Measurements from ENCODE around the gene CEP295NL. TPM values are rescaled to one million over a fixed set of nuclear protein-coding genes. Genes with fewer than 3 reads are reported as not detected.
"Not testable (repeated sequence)": the region's sequence is repeated elsewhere in the genome, so short reads cannot be mapped to it uniquely, and the experiment has no call there.

Gene CEP295NL
- total and polyA plus RNA-seq, 5 donors from 2014 or later = 0.25 to 1.6 (median 0.78) TPM; not detected in 2

DNA sequence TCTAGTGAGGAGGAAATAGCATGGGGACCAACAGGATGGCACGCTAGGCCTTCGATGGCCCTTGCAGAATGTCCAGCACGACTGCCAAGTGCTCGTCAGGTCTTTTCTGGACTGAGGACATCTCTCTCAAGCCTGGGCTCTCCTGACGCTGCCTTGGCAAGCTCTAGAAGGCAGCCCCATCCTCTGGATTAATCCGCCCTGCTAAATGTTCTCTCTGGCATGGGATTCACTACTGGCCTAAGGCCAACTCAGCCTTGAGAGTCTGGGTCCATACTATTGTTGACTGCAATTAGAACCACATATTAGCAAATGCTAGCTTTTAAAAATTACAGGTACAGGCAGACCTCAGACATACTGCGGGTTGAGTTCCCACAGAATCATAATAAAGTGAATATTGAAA, 2.5 kb upstream of the CEP295NL start:
- Mint-ChIP-seq H3K4me3 (no peak overlapping the region), H3K27ac (peak overlapping the region in 1 of 3 donors; percentile 12), H3K36me3 (no peaks in the 10 kb centered on the region), H3K9me3 (peaks cover 0 to 1% (median 0%) of the 10 kb centered on the region in 7 donors), H3K4me1 (peaks cover 0 to 10% (median 4%) of the 10 kb centered on the region in 4 donors), H3K27me3 (peaks cover 9% of the 10 kb centered on the region)
- Histone ChIP-seq H3K4me3 (ENCODE audit: low read depth, low read length) (no peak overlapping the region), H3K36me3 (ENCODE audit: control insufficient read depth, insufficient read depth, low read length) (no peaks in the 10 kb centered on the region), H3K9me3 (ENCODE audit: control insufficient read depth in 2 of 2, low read length in 2 of 2) (no peaks in the 10 kb centered on the region), H3K27me3 (ENCODE audit: control insufficient read depth, insufficient read depth, low read length) (no peaks in the 10 kb centered on the region), H3K27ac (ENCODE audit: insufficient read depth, low read length, poor library complexity, severe bottlenecking) (no peak overlapping the region), H3K4me1 (ENCODE audit: control insufficient read depth, insufficient read depth, low read length, poor library complexity, severe bottlenecking) (no peaks in the 10 kb centered on the region)
- no peak for DNase-seq
- no peak for ATAC-seq (ENCODE audit: low read depth in 2 of 2)

DNA sequence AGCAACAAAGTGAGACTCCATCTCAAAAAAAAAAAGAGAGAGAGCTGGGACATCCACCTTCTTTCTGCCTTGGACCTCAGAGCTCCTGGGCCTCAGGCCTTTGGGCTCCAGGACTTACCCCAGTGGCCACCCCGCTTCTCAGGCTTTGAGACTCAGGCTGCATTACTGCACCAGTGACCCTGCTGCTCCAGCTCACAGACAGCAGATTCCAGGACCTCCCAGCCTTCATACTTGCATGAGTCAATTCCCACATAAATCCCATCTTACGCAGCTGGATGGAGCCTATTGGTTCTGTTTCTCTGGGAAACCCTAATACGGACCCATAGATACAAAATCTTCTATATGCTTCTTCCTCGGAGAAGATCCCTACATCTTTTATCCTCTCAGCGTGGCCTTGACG, 2.1 kb upstream of the CEP295NL start:
- Histone ChIP-seq H3K27me3 (ENCODE audit: control insufficient read depth, insufficient read depth, low read length) (no peaks in the 10 kb centered on the region), H3K27ac (ENCODE audit: insufficient read depth, low read length, poor library complexity, severe bottlenecking) (no peak overlapping the region), H3K4me1 (ENCODE audit: control insufficient read depth, insufficient read depth, low read length, poor library complexity, severe bottlenecking) (no peaks in the 10 kb centered on the region), H3K36me3 (ENCODE audit: control insufficient read depth, insufficient read depth, low read length) (no peaks in the 10 kb centered on the region), H3K4me3 (ENCODE audit: low read depth, low read length) (no peak overlapping the region), H3K9me3 (ENCODE audit: control insufficient read depth in 2 of 2, low read length in 2 of 2) (no peaks in the 10 kb centered on the region)
- Mint-ChIP-seq H3K27me3 (peaks cover 9% of the 10 kb centered on the region), H3K36me3 (no peaks in the 10 kb centered on the region), H3K4me1 (peaks cover 0 to 8% (median 4%) of the 10 kb centered on the region in 4 donors), H3K4me3 (no peak overlapping the region), H3K9me3 (no peaks in the 10 kb centered on the region), H3K27ac (peak overlapping the region in 1 of 3 donors; percentile 12)
- ATAC-seq (ENCODE audit: low read depth in 2 of 2) = no peak
- DNase-seq = no peak

DNA sequence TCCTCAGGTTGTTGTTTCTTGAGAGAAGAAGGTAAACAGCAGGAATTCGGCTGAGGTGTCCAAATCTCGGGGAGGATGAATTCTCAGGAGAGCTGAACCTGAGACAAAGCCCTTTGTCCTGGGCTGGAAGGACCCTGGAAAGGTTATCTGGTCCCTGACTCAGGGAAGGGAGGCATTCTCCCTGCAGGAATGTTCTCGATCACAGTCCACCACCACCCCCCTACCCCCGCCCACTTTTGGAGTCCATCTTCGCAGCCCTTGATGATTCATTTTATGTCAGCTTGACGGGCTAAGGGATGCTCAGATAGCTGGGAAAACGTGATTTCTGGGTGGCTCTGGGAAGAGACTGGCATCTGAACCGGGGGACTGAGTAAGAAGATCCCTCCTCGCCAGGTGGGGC, 1.4 kb upstream of the CEP295NL start:
- Mint-ChIP-seq H3K36me3 (no peaks in the 10 kb centered on the region), H3K9me3 (no peaks in the 10 kb centered on the region), H3K4me3 (no peak overlapping the region), H3K27ac (peak overlapping the region in 2 of 3 donors; percentile 26 to 48), H3K4me1 (peaks cover 0 to 8% (median 4%) of the 10 kb centered on the region in 4 donors), H3K27me3 (peaks cover 9% of the 10 kb centered on the region)
- ATAC-seq (ENCODE audit: low read depth in 2 of 2) (no peak), DNase-seq (no peak)
- Histone ChIP-seq H3K36me3 (ENCODE audit: control insufficient read depth, insufficient read depth, low read length) (no peaks in the 10 kb centered on the region), H3K4me1 (ENCODE audit: control insufficient read depth, insufficient read depth, low read length, poor library complexity, severe bottlenecking) (no peaks in the 10 kb centered on the region), H3K27ac (ENCODE audit: insufficient read depth, low read length, poor library complexity, severe bottlenecking) (no peak overlapping the region), H3K4me3 (ENCODE audit: low read depth, low read length) (no peak overlapping the region), H3K9me3 (ENCODE audit: control insufficient read depth in 2 of 2, low read length in 2 of 2) (no peaks in the 10 kb centered on the region), H3K27me3 (ENCODE audit: control insufficient read depth, insufficient read depth, low read length) (no peaks in the 10 kb centered on the region)

DNA sequence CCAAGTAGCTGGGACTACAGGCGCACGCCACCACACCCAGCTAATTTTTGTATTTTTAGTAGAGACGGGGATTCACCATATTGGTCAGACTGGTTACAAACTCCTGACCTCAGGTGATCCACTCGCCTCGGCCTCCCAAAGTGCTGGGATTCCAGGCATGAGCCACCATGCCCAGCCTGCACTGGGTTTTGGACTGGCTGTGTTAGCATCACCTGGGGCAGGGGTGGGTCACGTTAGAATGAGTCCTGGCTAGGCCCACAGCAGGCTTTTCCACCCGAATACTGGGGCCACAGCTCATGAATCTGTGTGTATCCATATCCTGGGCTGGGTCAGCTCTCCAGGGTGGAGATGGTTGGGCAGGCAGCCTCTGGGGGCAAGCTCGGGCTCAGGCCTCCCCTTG, 770 bp downstream of the CEP295NL start:
- not testable (repeated sequence) for H3K27me3 Mint-ChIP-seq; H3K9me3 ChIP-seq (ENCODE audit: control insufficient read depth in 2 of 2, low read length in 2 of 2); ATAC-seq (ENCODE audit: low read depth in 2 of 2); H3K9me3 Mint-ChIP-seq; DNase-seq; H3K4me1 ChIP-seq (ENCODE audit: control insufficient read depth, insufficient read depth, low read length, poor library complexity, severe bottlenecking); H3K36me3 ChIP-seq (ENCODE audit: control insufficient read depth, insufficient read depth, low read length); H3K4me3 ChIP-seq (ENCODE audit: low read depth, low read length); H3K27ac ChIP-seq (ENCODE audit: insufficient read depth, low read length, poor library complexity, severe bottlenecking); H3K36me3 Mint-ChIP-seq; H3K27me3 ChIP-seq (ENCODE audit: control insufficient read depth, insufficient read depth, low read length); H3K27ac Mint-ChIP-seq; H3K4me1 Mint-ChIP-seq
- peak overlapping the region in 1 of 4 donors; percentile 51 for H3K4me3 Mint-ChIP-seq

DNA sequence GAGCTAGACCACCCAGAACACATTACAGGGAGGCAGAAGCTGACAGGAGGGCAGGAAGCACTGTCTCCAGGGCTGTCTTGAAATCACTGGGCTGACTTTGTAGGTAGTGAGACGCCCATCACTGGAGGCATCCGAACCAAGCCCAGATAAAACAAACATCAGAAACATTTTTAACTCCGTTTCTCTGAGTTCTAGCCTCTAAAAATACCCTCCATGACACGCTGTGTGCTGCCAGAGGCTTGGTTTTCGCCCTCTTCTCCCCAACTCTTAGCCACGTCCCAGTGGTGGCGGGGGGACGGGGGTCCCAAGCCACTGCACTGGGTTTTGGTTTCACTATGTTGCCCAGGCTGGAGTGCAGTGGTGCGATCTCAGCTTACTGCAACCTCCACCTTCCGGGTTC, 1.2 kb downstream of the CEP295NL start:
- H3K4me3 ChIP-seq (ENCODE audit: low read depth, low read length) = no peak overlapping the region
- Mint-ChIP-seq H3K4me3 (no peak overlapping the region), H3K36me3 (no peaks in the 10 kb centered on the region), H3K4me1 (peaks cover 0 to 8% (median 4%) of the 10 kb centered on the region in 4 donors), H3K27me3 (peaks cover 9% of the 10 kb centered on the region), H3K9me3 (no peaks in the 10 kb centered on the region), H3K27ac (no peak overlapping the region)
- H3K36me3 ChIP-seq (ENCODE audit: control insufficient read depth, insufficient read depth, low read length) = no peaks in the 10 kb centered on the region
- DNase-seq (no peak), ATAC-seq (ENCODE audit: low read depth in 2 of 2) (no peak)
- no peaks in the 10 kb centered on the region for H3K4me1 ChIP-seq (ENCODE audit: control insufficient read depth, insufficient read depth, low read length, poor library complexity, severe bottlenecking)
- H3K27ac ChIP-seq (ENCODE audit: insufficient read depth, low read length, poor library complexity, severe bottlenecking) = no peak overlapping the region
- no peaks in the 10 kb centered on the region for H3K27me3 ChIP-seq (ENCODE audit: control insufficient read depth, insufficient read depth, low read length)
- no peaks in the 10 kb centered on the region for H3K9me3 ChIP-seq (ENCODE audit: control insufficient read depth in 2 of 2, low read length in 2 of 2)

DNA sequence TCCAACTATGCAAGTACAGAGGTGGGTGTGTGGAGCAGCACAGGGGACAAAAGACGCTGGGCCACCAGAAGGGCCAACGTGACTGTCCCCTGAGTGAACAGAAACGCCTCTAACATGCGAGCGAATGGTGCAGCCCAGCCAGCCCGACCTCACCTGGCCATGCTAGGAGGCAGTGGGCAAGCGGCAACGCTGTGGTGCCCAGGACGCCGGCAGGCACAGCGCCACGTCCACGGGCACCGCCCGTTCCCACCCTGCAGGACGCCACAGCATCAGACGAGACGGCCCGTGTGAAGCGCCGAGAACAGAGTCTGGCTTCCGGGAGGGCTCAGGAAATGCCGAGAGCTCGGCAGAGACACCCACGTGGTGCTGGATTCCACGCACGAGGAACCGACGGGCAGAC, 2.2 kb downstream of the CEP295NL start:
- DNase-seq (no peak), ATAC-seq (ENCODE audit: low read depth in 2 of 2) (no peak)
- no peak overlapping the region for H3K27ac ChIP-seq (ENCODE audit: insufficient read depth, low read length, poor library complexity, severe bottlenecking)
- H3K9me3 ChIP-seq (ENCODE audit: control insufficient read depth in 2 of 2, low read length in 2 of 2) = no peaks in the 10 kb centered on the region
- no peaks in the 10 kb centered on the region for H3K36me3 ChIP-seq (ENCODE audit: control insufficient read depth, insufficient read depth, low read length)
- no peaks in the 10 kb centered on the region for H3K27me3 ChIP-seq (ENCODE audit: control insufficient read depth, insufficient read depth, low read length)
- Mint-ChIP-seq H3K9me3 (no peaks in the 10 kb centered on the region), H3K27me3 (peaks cover 14% of the 10 kb centered on the region), H3K4me3 (no peak overlapping the region), H3K36me3 (no peaks in the 10 kb centered on the region), H3K27ac (no peak overlapping the region), H3K4me1 (peaks cover 0 to 8% (median 4%) of the 10 kb centered on the region in 4 donors)
- no peaks in the 10 kb centered on the region for H3K4me1 ChIP-seq (ENCODE audit: control insufficient read depth, insufficient read depth, low read length, poor library complexity, severe bottlenecking)
- H3K4me3 ChIP-seq (ENCODE audit: low read depth, low read length) = no peak overlapping the region

DNA sequence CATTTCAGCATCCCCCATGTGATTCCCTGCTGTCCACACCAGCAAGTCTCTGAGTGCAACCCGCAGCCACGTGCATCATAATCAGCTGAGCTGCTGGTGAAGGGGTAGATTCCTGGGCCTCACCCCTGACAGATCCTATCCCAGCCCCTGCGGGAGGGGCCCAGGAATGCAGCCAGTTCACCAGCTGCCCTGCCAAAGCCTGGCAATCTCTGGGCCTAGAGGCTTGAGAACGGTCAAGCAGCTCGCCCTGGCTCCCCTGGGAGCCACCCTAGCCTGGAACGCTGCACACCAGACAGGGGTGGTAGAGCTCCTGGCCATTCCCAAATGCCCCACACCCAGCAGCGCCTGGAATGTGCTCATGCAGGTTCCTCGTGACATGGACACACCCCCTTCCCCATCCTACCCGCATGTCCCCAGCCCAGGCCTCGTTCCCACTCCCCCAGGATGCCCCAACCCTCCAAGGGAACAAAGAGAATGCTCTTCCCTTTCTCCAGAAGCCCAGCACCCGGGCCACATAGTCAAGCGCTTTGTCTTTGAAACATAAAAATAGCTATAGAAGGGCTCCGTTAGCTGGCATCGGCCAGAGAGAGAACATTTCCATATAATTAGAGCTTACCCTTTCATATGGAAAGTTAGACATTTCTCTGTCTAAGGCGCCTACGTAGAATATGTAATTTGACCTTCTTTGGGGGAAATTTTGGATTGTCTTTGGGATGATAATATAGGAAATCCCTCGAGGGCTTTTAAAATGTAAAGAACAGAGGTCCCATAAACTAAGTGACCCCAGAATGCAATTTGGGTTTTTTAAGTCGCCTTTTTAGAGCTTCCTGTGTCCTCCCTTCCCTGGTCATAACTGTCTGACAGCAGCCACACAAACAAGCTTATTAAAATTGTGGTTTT, 3.4 kb downstream of the CEP295NL start:
- no peaks in the 10 kb centered on the region for H3K9me3 ChIP-seq (ENCODE audit: control insufficient read depth in 2 of 2, low read length in 2 of 2)
- DNase-seq = no peak
- H3K4me1 ChIP-seq (ENCODE audit: control insufficient read depth, insufficient read depth, low read length, poor library complexity, severe bottlenecking) = no peaks in the 10 kb centered on the region
- Mint-ChIP-seq H3K4me3 (no peak overlapping the region), H3K4me1 (peaks cover 0 to 8% (median 4%) of the 10 kb centered on the region in 4 donors), H3K27ac (no peak overlapping the region), H3K27me3 (peaks cover 6% of the 10 kb centered on the region), H3K9me3 (no peaks in the 10 kb centered on the region), H3K36me3 (no peaks in the 10 kb centered on the region)
- no peak for ATAC-seq (ENCODE audit: low read depth in 2 of 2)
- no peaks in the 10 kb centered on the region for H3K27me3 ChIP-seq (ENCODE audit: control insufficient read depth, insufficient read depth, low read length)
- no peak overlapping the region for H3K4me3 ChIP-seq (ENCODE audit: low read depth, low read length)
- H3K27ac ChIP-seq (ENCODE audit: insufficient read depth, low read length, poor library complexity, severe bottlenecking) = no peak overlapping the region
- H3K36me3 ChIP-seq (ENCODE audit: control insufficient read depth, insufficient read depth, low read length) = no peaks in the 10 kb centered on the region

DNA sequence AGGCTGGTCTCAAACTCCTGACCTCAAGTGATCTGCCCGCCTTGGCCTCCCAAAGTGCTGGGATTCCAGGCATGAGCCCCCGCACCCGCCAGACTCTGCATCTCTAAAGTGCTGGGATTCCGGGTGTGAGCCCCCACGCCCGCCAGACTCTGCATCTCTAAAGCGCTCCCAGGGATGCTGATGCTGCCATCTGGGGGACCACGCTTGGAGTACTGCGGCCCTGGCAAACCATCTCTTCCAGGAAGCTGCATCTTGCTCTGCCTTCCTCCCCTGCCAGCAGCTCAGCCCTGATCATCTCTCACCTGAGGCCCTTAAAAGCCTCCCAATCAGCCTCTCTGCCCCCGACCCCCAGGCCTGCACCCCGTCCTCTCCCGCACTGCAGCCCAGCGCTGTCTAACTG, 4.1 kb downstream of the CEP295NL start:
- H3K4me3 ChIP-seq (ENCODE audit: low read depth, low read length) = no peak overlapping the region
- H3K4me1 ChIP-seq (ENCODE audit: control insufficient read depth, insufficient read depth, low read length, poor library complexity, severe bottlenecking) = no peaks in the 10 kb centered on the region
- Mint-ChIP-seq H3K9me3 (no peaks in the 10 kb centered on the region), H3K4me3 (no peak overlapping the region), H3K36me3 (no peaks in the 10 kb centered on the region), H3K27ac (peak overlapping the region in 1 of 3 donors; percentile 79), H3K4me1 (peaks cover 0 to 7% (median 2%) of the 10 kb centered on the region in 4 donors), H3K27me3 (peaks cover 6% of the 10 kb centered on the region)
- DNase-seq (no peak), ATAC-seq (ENCODE audit: low read depth in 2 of 2) (no peak)
- H3K36me3 ChIP-seq (ENCODE audit: control insufficient read depth, insufficient read depth, low read length) = no peaks in the 10 kb centered on the region
- no peaks in the 10 kb centered on the region for H3K27me3 ChIP-seq (ENCODE audit: control insufficient read depth, insufficient read depth, low read length)
- no peak overlapping the region for H3K27ac ChIP-seq (ENCODE audit: insufficient read depth, low read length, poor library complexity, severe bottlenecking)
- no peaks in the 10 kb centered on the region for H3K9me3 ChIP-seq (ENCODE audit: control insufficient read depth in 2 of 2, low read length in 2 of 2)
